SH-SY5Y (cell line): Measurements from ENCODE around the gene ANKRD53.

Experiments
- GATA2 ChIP-seq: IDR thresholded peaks from 2 replicates; pipeline ENCODE4 v1.6.1; 2011; ENCODE audit warnings: mild to moderate bottlenecking, low read depth, low read length
- GATA3 ChIP-seq: IDR thresholded peaks from 2 replicates; pipeline ENCODE4 v1.6.1; 2011; ENCODE audit warnings: low read depth, mild to moderate bottlenecking, low read length, moderate library complexity

GRCh38 chr2:70935468-70936164, 42.8 kb upstream of the ANKRD53 start, which contains the start of gene ATP6V1B1:
- TF ChIP-seq GATA2 = no peak
- TF ChIP-seq GATA3 = no peak
